Measurements from ENCODE around the gene SYTL3.

Gene SYTL3

GRCh38 chr6:158737082-158737709 lies 87.3 kb downstream of the SYTL3 start:
- Histone ChIP-seq H3K79me1 (ENCODE audit: low read length) (no peaks in the 10 kb centered on the region), H4K91ac (ENCODE audit: low read depth, low read length) (no peak overlapping the region), H3K4me3 (ENCODE audit: low read depth, low read length) (no peak overlapping the region), H2AFZ (ENCODE audit: insufficient read depth, low read length, poor library complexity) (no peak overlapping the region), H3K18ac (ENCODE audit: low read length) (no peak overlapping the region), H3K14ac (ENCODE audit: low read length) (no peak overlapping the region), H3K9me3 (ENCODE audit: insufficient read depth, low read depth, low read length) (peaks cover 7% of the 10 kb centered on the region), H2BK12ac (ENCODE audit: low read length) (no peak overlapping the region), H3K27me3 (ENCODE audit: insufficient read depth, low read length) (no peaks in the 10 kb centered on the region), H3K79me2 (ENCODE audit: control insufficient read depth, insufficient read depth, low read length, poor library complexity) (no peaks in the 10 kb centered on the region), H3K4me2 (ENCODE audit: low read length) (no peak overlapping the region), H2BK5ac (ENCODE audit: low read depth, low read length, poor library complexity) (no peak overlapping the region), H3K36me3 (ENCODE audit: control insufficient read depth in 1 of 2, insufficient read depth in 2 of 2, low read length in 2 of 2) (no peaks in the 10 kb centered on the region), H3K9ac (ENCODE audit: low read length) (no peak overlapping the region), H4K12ac (ENCODE audit: low read depth, low read length) (no peak overlapping the region), H2BK120ac (ENCODE audit: insufficient read depth, low read length, poor library complexity) (no peak overlapping the region), H3K4ac (ENCODE audit: low read depth, low read length) (no peak overlapping the region), H2AK5ac (ENCODE audit: low read length) (no peak overlapping the region), H3K4me1 (ENCODE audit: control insufficient read depth in 1 of 2, insufficient read depth in 2 of 2, low read length in 2 of 2) (no peaks in the 10 kb centered on the region), H3K23ac (ENCODE audit: low read length) (no peak overlapping the region), H4K8ac (ENCODE audit: low read depth, low read length) (no peak overlapping the region), H3K27ac (ENCODE audit: low read depth, low read length) (no peak overlapping the region)
- no CpG with 5 or more reads among the region's 3 CpGs for WGBS (ENCODE audit: extremely low coverage, insufficient coverage, insufficient read length)
- DNase-seq: no peak

- Histone ChIP-seq H4K12ac (ENCODE audit: low read depth, low read length) (no peak overlapping the region), H3K9ac (ENCODE audit: low read length) (no peak overlapping the region), H3K4ac (ENCODE audit: low read depth, low read length) (no peak overlapping the region), H3K4me2 (ENCODE audit: low read length) (no peak overlapping the region), H4K8ac (ENCODE audit: low read depth, low read length) (no peak overlapping the region), H4K91ac (ENCODE audit: low read depth, low read length) (no peak overlapping the region), H3K27me3 (ENCODE audit: insufficient read depth, low read length) (no peaks in the 10 kb centered on the region), H2BK12ac (ENCODE audit: low read length) (no peak overlapping the region), H3K9me3 (ENCODE audit: insufficient read depth, low read depth, low read length) (peaks cover 7% of the 10 kb centered on the region), H3K14ac (ENCODE audit: low read length) (no peak overlapping the region), H3K79me1 (ENCODE audit: low read length) (peaks cover under 1% of the 10 kb centered on the region), H3K27ac (ENCODE audit: low read depth, low read length) (no peak overlapping the region), H3K18ac (ENCODE audit: low read length) (no peak overlapping the region), H2BK5ac (ENCODE audit: low read depth, low read length, poor library complexity) (no peak overlapping the region), H3K36me3 (ENCODE audit: control insufficient read depth in 1 of 2, insufficient read depth in 2 of 2, low read length in 2 of 2) (no peaks in the 10 kb centered on the region), H3K23ac (ENCODE audit: low read length) (no peak overlapping the region), H3K4me1 (ENCODE audit: control insufficient read depth in 1 of 2, insufficient read depth in 2 of 2, low read length in 2 of 2) (peaks cover 4% of the 10 kb centered on the region in 2 experiments), H3K79me2 (ENCODE audit: control insufficient read depth, insufficient read depth, low read length, poor library complexity) (no peaks in the 10 kb centered on the region), H2BK120ac (ENCODE audit: insufficient read depth, low read length, poor library complexity) (no peak overlapping the region), H2AK5ac (ENCODE audit: low read length) (no peak overlapping the region), H2AFZ (ENCODE audit: insufficient read depth, low read length, poor library complexity) (no peak overlapping the region), H3K4me3 (ENCODE audit: low read depth, low read length) (no peak overlapping the region)
- WGBS (ENCODE audit: extremely low coverage, insufficient coverage, insufficient read length): no CpG with 5 or more reads among the region's 12 CpGs
- peak in 1 of 2 donors; percentile 39 for DNase-seq
These were observed 88.1 kb downstream of the SYTL3 start for GRCh38 chr6:158737710-158738615.

GRCh38 chr6:158739673-158740072 lies 89.8 kb downstream of the SYTL3 start:
- peaks cover 9 to 10% of the 10 kb centered on the region in 2 experiments for H3K4me1 ChIP-seq (ENCODE audit: control insufficient read depth in 1 of 2, insufficient read depth in 2 of 2, low read length in 2 of 2)
- no peak overlapping the region for H4K91ac ChIP-seq (ENCODE audit: low read depth, low read length)
- H2AK5ac ChIP-seq (ENCODE audit: low read length): no peak overlapping the region
- no peak overlapping the region for H2AFZ ChIP-seq (ENCODE audit: insufficient read depth, low read length, poor library complexity)
- no peak overlapping the region for H3K23ac ChIP-seq (ENCODE audit: low read length)
- H3K27ac ChIP-seq (ENCODE audit: low read depth, low read length): no peak overlapping the region
- H2BK5ac ChIP-seq (ENCODE audit: low read depth, low read length, poor library complexity): no peak overlapping the region
- H3K79me1 ChIP-seq (ENCODE audit: low read length): peaks cover 12% of the 10 kb centered on the region
- no peak overlapping the region for H3K18ac ChIP-seq (ENCODE audit: low read length)
- H2BK120ac ChIP-seq (ENCODE audit: insufficient read depth, low read length, poor library complexity): no peak overlapping the region
- no peak overlapping the region for H4K12ac ChIP-seq (ENCODE audit: low read depth, low read length)
- no CpG with 5 or more reads among the region's 1 CpG for WGBS (ENCODE audit: extremely low coverage, insufficient coverage, insufficient read length)
- no peak overlapping the region for H3K14ac ChIP-seq (ENCODE audit: low read length)
- no peaks in the 10 kb centered on the region for H3K79me2 ChIP-seq (ENCODE audit: control insufficient read depth, insufficient read depth, low read length, poor library complexity)
- no peak overlapping the region for H3K4ac ChIP-seq (ENCODE audit: low read depth, low read length)
- no peak overlapping the region for H3K9ac ChIP-seq (ENCODE audit: low read length)
- no peak overlapping the region for H2BK12ac ChIP-seq (ENCODE audit: low read length)
- no peak for DNase-seq
- H4K8ac ChIP-seq (ENCODE audit: low read depth, low read length): no peak overlapping the region
- no peaks in the 10 kb centered on the region for H3K36me3 ChIP-seq (ENCODE audit: control insufficient read depth in 1 of 2, insufficient read depth in 2 of 2, low read length in 2 of 2)
- no peak overlapping the region for H3K4me2 ChIP-seq (ENCODE audit: low read length)
- no peaks in the 10 kb centered on the region for H3K27me3 ChIP-seq (ENCODE audit: insufficient read depth, low read length)
- peaks cover 2% of the 10 kb centered on the region for H3K9me3 ChIP-seq (ENCODE audit: insufficient read depth, low read depth, low read length)
- H3K4me3 ChIP-seq (ENCODE audit: low read depth, low read length): no peak overlapping the region

GRCh38 chr6:158743033-158743651 lies 93.3 kb downstream of the SYTL3 start:
- Histone ChIP-seq H3K27me3 (ENCODE audit: insufficient read depth, low read length) (no peaks in the 10 kb centered on the region), H3K14ac (ENCODE audit: low read length) (no peak overlapping the region), H4K91ac (ENCODE audit: low read depth, low read length) (peak overlapping the region; percentile 15), H3K18ac (ENCODE audit: low read length) (no peak overlapping the region), H3K4me2 (ENCODE audit: low read length) (no peak overlapping the region), H3K4ac (ENCODE audit: low read depth, low read length) (no peak overlapping the region), H3K4me1 (ENCODE audit: control insufficient read depth in 1 of 2, insufficient read depth in 2 of 2, low read length in 2 of 2) (peaks cover 9 to 10% of the 10 kb centered on the region in 2 experiments), H2BK5ac (ENCODE audit: low read depth, low read length, poor library complexity) (no peak overlapping the region), H4K12ac (ENCODE audit: low read depth, low read length) (no peak overlapping the region), H3K9me3 (ENCODE audit: insufficient read depth, low read depth, low read length) (peaks cover 2% of the 10 kb centered on the region), H2BK12ac (ENCODE audit: low read length) (peak overlapping the region; percentile 13), H4K8ac (ENCODE audit: low read depth, low read length) (peak overlapping the region; percentile 12), H2AK5ac (ENCODE audit: low read length) (no peak overlapping the region), H3K4me3 (ENCODE audit: low read depth, low read length) (no peak overlapping the region), H2AFZ (ENCODE audit: insufficient read depth, low read length, poor library complexity) (no peak overlapping the region), H3K23ac (ENCODE audit: low read length) (no peak overlapping the region), H3K79me1 (ENCODE audit: low read length) (peaks cover 12% of the 10 kb centered on the region), H3K79me2 (ENCODE audit: control insufficient read depth, insufficient read depth, low read length, poor library complexity) (no peaks in the 10 kb centered on the region), H3K36me3 (ENCODE audit: control insufficient read depth in 1 of 2, insufficient read depth in 2 of 2, low read length in 2 of 2) (no peaks in the 10 kb centered on the region), H3K27ac (ENCODE audit: low read depth, low read length) (peak overlapping the region; percentile 8), H2BK120ac (ENCODE audit: insufficient read depth, low read length, poor library complexity) (no peak overlapping the region), H3K9ac (ENCODE audit: low read length) (no peak overlapping the region)
- DNase-seq: peak in 1 of 2 donors; percentile 47
- WGBS (ENCODE audit: extremely low coverage, insufficient coverage, insufficient read length): no CpG with 5 or more reads among the region's 6 CpGs

Data from trophoblast cell (in vitro differentiated cells and primary cell).